Naive thymus-derived CD4-positive, alpha-beta T cell (primary cell): ENCODE results near the gene USF3. TPM values are rescaled to one million over a fixed set of nuclear protein-coding genes. Genes with fewer than 3 reads are reported as not detected.
A peak's percentile ranks its signal among the peaks of the same experiment; 100 is the strongest.

Experiments used
- ATAC-seq: fragments of 150-1000 bp; cut with Tn5 transposase; 2 replicates; pipeline ENCODE4 v1.10.0; 2021; ENCODE audit warnings: mild to moderate bottlenecking, moderate library complexity
- CTCF ChIA-PET: fragments of 350-600 bp; sonication (Branson Sonifier 250); formaldehyde crosslinking; loops from one replicate; lab custom pipeline; 2021; ENCODE audit warnings: antibody characterized with exemption; lab: Charles Lee
- POLR2A ChIA-PET: fragments of 350-600 bp; sonication (Branson Sonifier 250); formaldehyde crosslinking; loops from one replicate; lab custom pipeline; 2021; ENCODE audit warnings: antibody characterized with exemption, inconsistent platforms; lab: Charles Lee
- DNase-seq, 9 donors: peaks; one replicate each; pipeline versions ENCODE4 v3.0.0 to v3.0.0-alpha.2; 2020 to 2022; ENCODE audit warnings: mixed read lengths in 1 of 9
- H3K27ac ChIP-seq: one replicate; pipeline ENCODE4 v1.7.0; 2013; ENCODE audit warnings: mild to moderate bottlenecking, low read depth, low read length, moderate library complexity
- H3K27me3 ChIP-seq, 2 donors: one replicate each; pipeline ENCODE4 v1.7.0; 2013; ENCODE audit warnings: low read length in 2 of 2, mild to moderate bottlenecking in 2 of 2, moderate library complexity in 2 of 2; ENCODE audit not compliant: control insufficient read depth in 2 of 2, insufficient read depth in 2 of 2
- H3K36me3 ChIP-seq, 3 experiments: 1 replicate in 2 of 3; 2 replicates in 1 of 3; pipeline ENCODE4 v1.7.0; 2013; ENCODE audit warnings: low read length in 3 of 3, mild to moderate bottlenecking in 3 of 3, moderate library complexity in 1 of 3; ENCODE audit not compliant: insufficient read depth in 3 of 3, control insufficient read depth in 2 of 3
- H3K4me1 ChIP-seq, 2 donors: one replicate each; pipeline ENCODE4 v1.7.0; 2013; ENCODE audit warnings: low read length in 2 of 2, mild to moderate bottlenecking in 2 of 2, moderate library complexity in 1 of 2; ENCODE audit not compliant: control insufficient read depth in 2 of 2, insufficient read depth in 2 of 2
- H3K4me3 ChIP-seq: 2 replicates; pipeline ENCODE4 v1.7.0; 2013; ENCODE audit warnings: mild to moderate bottlenecking, low read length
- H3K9me3 ChIP-seq, 3 experiments: 1 replicate in 2 of 3; 2 replicates in 1 of 3; pipeline ENCODE4 v1.7.0; 2013; ENCODE audit warnings: low read length in 3 of 3; ENCODE audit not compliant: control insufficient read depth in 2 of 3
- H3K27ac Mint-ChIP-seq, 9 donors: one replicate each; pipeline ENCODE4 v1.8.0; 2020 to 2022; ENCODE audit warnings: mixed read lengths in 9 of 9, mild to moderate bottlenecking in 8 of 9, moderate library complexity in 5 of 9, inconsistent platforms in 2 of 9
- H3K27me3 Mint-ChIP-seq, 5 donors: one replicate each; pipeline ENCODE4 v1.8.0; 2021 to 2022; ENCODE audit warnings: mixed read lengths in 5 of 5, mild to moderate bottlenecking in 1 of 5
- H3K36me3 Mint-ChIP-seq, 5 donors: one replicate each; pipeline ENCODE4 v1.8.0; 2020 to 2022; ENCODE audit warnings: mixed read lengths in 5 of 5, mild to moderate bottlenecking in 3 of 5, inconsistent platforms in 1 of 5
- H3K4me1 Mint-ChIP-seq, 7 donors: one replicate each; pipeline ENCODE4 v1.8.0; 2020 to 2022; ENCODE audit warnings: mixed read lengths in 7 of 7, mild to moderate bottlenecking in 3 of 7, inconsistent platforms in 1 of 7
- H3K4me3 Mint-ChIP-seq, 10 donors: one replicate each; pipeline ENCODE4 v1.8.0; 2020 to 2022; ENCODE audit warnings: mild to moderate bottlenecking in 10 of 10, mixed read lengths in 10 of 10, moderate library complexity in 6 of 10, inconsistent platforms in 2 of 10
- H3K9me3 Mint-ChIP-seq, 11 donors: one replicate each; pipeline ENCODE4 v1.8.0; 2020 to 2022; ENCODE audit warnings: mixed read lengths in 11 of 11, mild to moderate bottlenecking in 4 of 11, inconsistent platforms in 1 of 11, moderate library complexity in 1 of 11
- intact Hi-C, 2 donors: fragments of 100-400 bp; cut with micrococcal nuclease; formaldehyde crosslinking; loops; one replicate each; pipeline ENCODE4 v1.15.1; 2023
- polyA plus RNA-seq, 2 donors: library from polyadenylated mRNA; unstranded; fragments of 300-500 nt; fragmentation: Illumina TruSeq; gene quantifications; one replicate each; pipeline ENCODE4 v1.2.3, GENCODE V29; 2021
- total RNA-seq, 6 experiments: library from RNA in 5 of 6; stranded (reverse) in 5 of 6; gene quantifications; 1 replicate in 5 of 6; 2 replicates in 1 of 6; pipeline ENCODE4 v1.2.3 and lab custom pipeline; 2021 to 2026

Gene USF3
- total and polyA plus RNA-seq, 7 experiments from 2014 or later = 3.3 to 31.8 (median 22.6) TPM

GRCh38 chr3:113712129-113712528, 15.7 kb upstream of the USF3 start:
- Mint-ChIP-seq H3K4me1 (peaks cover 0 to 4% (median 0%) of the 10 kb centered on the region in 7 donors), H3K36me3 (peaks cover 0 to 10% (median 4%) of the 10 kb centered on the region in 5 donors), H3K9me3 (no peaks in the 10 kb centered on the region), H3K27me3 (peaks cover 14 to 36% (median 29%) of the 10 kb centered on the region in 5 donors), H3K4me3 (no peak overlapping the region), H3K27ac (no peak overlapping the region)
- CTCF ChIA-PET = no interaction called here
- POLR2A ChIA-PET = interaction anchor here (0.6 to 1.0 kb wide), 2 partner anchors 18 to 34 kb away, joined by 3 to 6 read pairs; partner anchors contain the start of gene NAA50
- Histone ChIP-seq H3K4me1 (no peaks in the 10 kb centered on the region), H3K4me3 (no peak overlapping the region), H3K27me3 (no peaks in the 10 kb centered on the region), H3K27ac (no peak overlapping the region), H3K36me3 (no peaks in the 10 kb centered on the region), H3K9me3 (no peaks in the 10 kb centered on the region)
- ATAC-seq = no peak
- intact Hi-C loops = no loop called here
- no peak for DNase-seq

GRCh38 chr3:113707835-113708234, 11.4 kb upstream of the USF3 start:
- ATAC-seq = no peak
- CTCF ChIA-PET = interaction anchor here (0.7 kb wide), 1 partner anchor 326 kb away, joined by 3 read pairs; no protein-coding TSS in a partner anchor
- H3K9me3 ChIP-seq = no peaks in the 10 kb centered on the region
- no peaks in the 10 kb centered on the region for H3K27me3 ChIP-seq
- H3K36me3 Mint-ChIP-seq = no peaks in the 10 kb centered on the region
- no peak overlapping the region for H3K4me3 ChIP-seq
- no peak overlapping the region for H3K27ac ChIP-seq
- no peak for DNase-seq
- no peak overlapping the region for H3K27ac Mint-ChIP-seq
- H3K4me3 Mint-ChIP-seq = no peak overlapping the region
- peaks cover 0 to 4% (median 0%) of the 10 kb centered on the region in 7 donors for H3K4me1 Mint-ChIP-seq
- no peaks in the 10 kb centered on the region for H3K4me1 ChIP-seq
- intact Hi-C loops = no loop called here
- H3K36me3 ChIP-seq = no peaks in the 10 kb centered on the region
- POLR2A ChIA-PET = no interaction called here
- peaks cover 14 to 47% (median 37%) of the 10 kb centered on the region in 5 donors for H3K27me3 Mint-ChIP-seq
- H3K9me3 Mint-ChIP-seq = no peaks in the 10 kb centered on the region

DNA sequence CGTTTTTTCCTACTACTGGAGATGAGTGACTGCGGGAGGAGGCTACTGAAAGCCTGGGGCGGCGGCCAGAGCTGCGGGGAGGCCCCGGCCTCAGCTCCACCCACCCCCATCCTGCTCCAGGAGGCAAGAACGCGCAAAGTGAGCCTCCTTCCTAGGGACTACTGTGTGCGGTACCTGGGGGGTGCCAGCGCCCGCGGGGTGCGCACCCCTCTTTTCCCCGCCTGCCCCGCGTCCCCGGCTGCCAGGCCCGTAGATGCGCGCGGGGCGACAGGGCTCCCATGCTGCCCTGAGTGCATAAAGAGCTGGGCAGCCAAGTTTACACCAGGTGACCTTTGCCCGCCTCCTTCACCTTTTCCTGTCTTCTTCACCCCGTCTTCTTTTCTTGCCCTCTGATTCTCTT, 2.5 kb upstream of the USF3 start:
- Mint-ChIP-seq H3K27me3 (no peaks in the 10 kb centered on the region), H3K4me1 (peaks cover 15 to 25% (median 16%) of the 10 kb centered on the region in 7 donors), H3K27ac (peak overlapping the region in 3 of 9 donors; percentile 10 to 86 (median 80)), H3K9me3 (no peaks in the 10 kb centered on the region), H3K36me3 (peaks cover 0 to 3% (median 0%) of the 10 kb centered on the region in 5 donors), H3K4me3 (peak overlapping the region in 4 of 10 donors; percentile 69 to 87 (median 77))
- H3K36me3 ChIP-seq = no peaks in the 10 kb centered on the region
- peak overlapping the region; percentile 86 for H3K27ac ChIP-seq
- H3K9me3 ChIP-seq = no peaks in the 10 kb centered on the region
- CTCF ChIA-PET = interaction anchor here (0.7 to 4.0 kb wide), 3 partner anchors 10 to 454 kb away, joined by 3 to 15 read pairs (median 4); partner anchors contain the start of genes ATP6V1A and NAA50
- no peaks in the 10 kb centered on the region for H3K27me3 ChIP-seq
- intact Hi-C loops = loop anchor here (5.0 to 10.0 kb wide), 4 partner anchors 513 to 1574 kb away; partner anchors contain the start of gene GTPBP8 (in 1 of the 2)
- peak in 4 of 9 donors; percentile 2 to 26 (median 6) for DNase-seq
- H3K4me1 ChIP-seq = peaks cover 4 to 27% of the 10 kb centered on the region in 2 donors
- no peak for ATAC-seq
- no peak overlapping the region for H3K4me3 ChIP-seq
- POLR2A ChIA-PET = interaction anchor here (0.7 to 5.7 kb wide), 6 partner anchors 12 to 270 kb away, joined by 3 to 69 read pairs (median 4); partner anchors contain the start of genes ATP6V1A, NAA50 and SPICE1

- intact Hi-C loops = loop anchor here (5.0 to 10.0 kb wide), 4 partner anchors 514 to 1573 kb away; partner anchors contain the start of gene GTPBP8 (in 1 of the 2)
- Histone ChIP-seq H3K36me3 (no peaks in the 10 kb centered on the region), H3K27ac (peak overlapping the region; percentile 86), H3K9me3 (no peaks in the 10 kb centered on the region), H3K27me3 (no peaks in the 10 kb centered on the region), H3K4me3 (peak overlapping the region; percentile 82), H3K4me1 (peaks cover 11 to 27% of the 10 kb centered on the region in 2 donors)
- POLR2A ChIA-PET = interaction anchor here (0.6 to 5.7 kb wide), 8 partner anchors 13 to 270 kb away, joined by 3 to 69 read pairs (median 4); partner anchors contain the start of genes ATP6V1A, NAA50 and SPICE1
- peak overlapping the region in 2 of 10 donors; percentile 69 to 76 for H3K4me3 Mint-ChIP-seq
- H3K36me3 Mint-ChIP-seq = peaks cover 0 to 7% (median 0%) of the 10 kb centered on the region in 5 donors
- ATAC-seq = no peak
- no peak for DNase-seq
- H3K4me1 Mint-ChIP-seq = peaks cover 21 to 31% (median 23%) of the 10 kb centered on the region in 7 donors
- H3K27ac Mint-ChIP-seq = peak overlapping the region in 1 of 9 donors; percentile 34
- CTCF ChIA-PET = interaction anchor here (0.7 to 4.0 kb wide), 2 partner anchors 48 to 455 kb away, joined by 3 to 15 read pairs; partner anchors contain the start of genes ATP6V1A and NAA50
- no peaks in the 10 kb centered on the region for H3K9me3 Mint-ChIP-seq
- H3K27me3 Mint-ChIP-seq = no peaks in the 10 kb centered on the region
Measured at GRCh38 chr3:113698213-113698742, 1.8 kb upstream of the USF3 start.

DNA sequence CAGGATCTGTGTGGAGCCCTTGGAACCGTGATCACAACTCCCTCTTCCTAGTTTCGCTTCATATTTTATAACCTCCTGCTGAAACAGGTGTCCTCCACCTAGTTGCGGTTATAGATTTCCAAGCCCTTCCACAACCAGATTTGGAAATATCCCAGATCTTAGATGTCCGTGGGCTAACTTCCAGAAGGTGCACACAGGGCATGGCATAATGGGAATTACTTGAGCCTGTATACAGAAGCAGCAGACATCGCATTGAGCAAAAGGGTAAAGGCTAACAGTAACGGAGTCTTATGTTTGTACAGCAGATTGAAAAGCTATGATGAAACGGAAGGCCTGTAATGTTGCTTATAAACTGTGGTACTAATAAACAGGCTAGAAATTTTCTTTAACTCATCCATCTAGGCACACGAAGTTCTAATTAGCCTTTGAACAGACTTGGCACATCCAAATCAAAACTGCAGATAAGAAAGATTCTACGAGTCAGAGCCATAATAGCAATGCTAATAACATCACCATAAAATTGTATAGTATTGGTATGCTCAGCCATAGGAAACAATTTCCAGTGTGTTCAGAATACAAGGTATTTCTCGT, 1.2 kb upstream of the USF3 start:
- Mint-ChIP-seq H3K27me3 (no peaks in the 10 kb centered on the region), H3K36me3 (peaks cover 0 to 10% (median 0%) of the 10 kb centered on the region in 5 donors), H3K27ac (no peak overlapping the region), H3K4me1 (peaks cover 23 to 36% (median 29%) of the 10 kb centered on the region in 7 donors), H3K9me3 (no peaks in the 10 kb centered on the region), H3K4me3 (no peak overlapping the region)
- intact Hi-C loops = loop anchor here (1.0 to 10.0 kb wide), 9 partner anchors 39 to 1573 kb away; partner anchors contain the start of genes GTPBP8 (in 1 of the 2) and ZDHHC23 (in 1 of the 2)
- POLR2A ChIA-PET = interaction anchor here (0.6 to 5.7 kb wide), 5 partner anchors 29 to 974 kb away, joined by 3 to 69 read pairs (median 3); partner anchors contain the start of genes ATP6V1A and NAA50
- peak overlapping the region; percentile 82 for H3K4me3 ChIP-seq
- H3K27ac ChIP-seq = peak overlapping the region; percentile 86
- peaks cover 11 to 27% of the 10 kb centered on the region in 2 donors for H3K4me1 ChIP-seq
- no peaks in the 10 kb centered on the region for H3K9me3 ChIP-seq
- H3K27me3 ChIP-seq = no peaks in the 10 kb centered on the region
- no peaks in the 10 kb centered on the region for H3K36me3 ChIP-seq
- DNase-seq (peak in 1 of 9 donors; percentile 27), ATAC-seq (no peak)
- CTCF ChIA-PET = interaction anchor here (4.0 kb wide), 1 partner anchor 48 kb away, joined by 15 read pairs; the partner anchor contains the start of genes ATP6V1A and NAA50
